ENCODE results near the gene ADAMTSL1.

DNA sequence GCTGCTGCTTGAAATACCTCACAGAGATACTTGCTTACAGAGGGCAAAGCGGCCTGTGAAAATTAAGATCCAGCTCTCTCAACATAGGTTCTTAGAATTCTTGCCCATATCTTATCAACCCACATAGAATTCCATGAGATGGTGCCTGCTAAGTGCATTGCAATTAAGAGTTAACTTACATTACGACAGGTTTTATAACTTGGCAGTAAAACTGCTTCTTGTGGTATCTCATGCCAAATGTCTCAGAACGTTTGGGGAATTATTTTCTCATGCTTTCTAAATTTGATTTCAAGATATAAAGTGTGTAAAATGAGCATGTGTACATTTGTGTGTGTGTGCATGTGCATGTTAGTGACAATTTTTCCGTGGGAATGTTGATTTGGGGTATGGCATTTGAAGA lies 297.8 kb downstream of the ADAMTSL1 start:
- TF ChIP-seq, protein P1, sequence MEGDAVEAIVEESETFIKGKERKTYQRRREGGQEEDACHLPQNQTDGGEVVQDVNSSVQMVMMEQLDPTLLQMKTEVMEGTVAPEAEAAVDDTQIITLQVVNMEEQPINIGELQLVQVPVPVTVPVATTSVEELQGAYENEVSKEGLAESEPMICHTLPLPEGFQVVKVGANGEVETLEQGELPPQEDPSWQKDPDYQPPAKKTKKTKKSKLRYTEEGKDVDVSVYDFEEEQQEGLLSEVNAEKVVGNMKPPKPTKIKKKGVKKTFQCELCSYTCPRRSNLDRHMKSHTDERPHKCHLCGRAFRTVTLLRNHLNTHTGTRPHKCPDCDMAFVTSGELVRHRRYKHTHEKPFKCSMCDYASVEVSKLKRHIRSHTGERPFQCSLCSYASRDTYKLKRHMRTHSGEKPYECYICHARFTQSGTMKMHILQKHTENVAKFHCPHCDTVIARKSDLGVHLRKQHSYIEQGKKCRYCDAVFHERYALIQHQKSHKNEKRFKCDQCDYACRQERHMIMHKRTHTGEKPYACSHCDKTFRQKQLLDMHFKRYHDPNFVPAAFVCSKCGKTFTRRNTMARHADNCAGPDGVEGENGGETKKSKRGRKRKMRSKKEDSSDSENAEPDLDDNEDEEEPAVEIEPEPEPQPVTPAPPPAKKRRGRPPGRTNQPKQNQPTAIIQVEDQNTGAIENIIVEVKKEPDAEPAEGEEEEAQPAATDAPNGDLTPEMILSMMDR (conservative IDR thresholded peaks at IDR 0.05; ENCODE audit: low read length), result no peak
- TF ChIP-seq EZH2phosphoT487 (IDR thresholded peaks at IDR 0.05; ENCODE audit: borderline replicate concordance, low read depth, low read length), result no peak
